Mucosa of descending colon (tissue), 3 donors: ENCODE results near the gene JAZF1. TPM values are rescaled to one million over a fixed set of nuclear protein-coding genes. Genes with fewer than 3 reads are reported as not detected.

ENCODE experiments used
- ATAC-seq: fragments of 200-7000 bp; cut with Tn5 transposase; one replicate; pipeline ENCODE4 v1.9.1; 2020; ENCODE audit warnings: mild to moderate bottlenecking, moderate library complexity
- DNase-seq, 3 donors: peaks; one replicate each; pipeline ENCODE4 v3.0.0-alpha.2; 2020
- H3K36me3 ChIP-seq: fragments of 200-600 bp; one replicate; pipeline ENCODE4 v1.8.0; 2021; ENCODE audit warnings: low read depth, mild to moderate bottlenecking
- H3K4me1 ChIP-seq: fragments of 200-600 bp; one replicate; pipeline ENCODE4 v1.8.0; 2021; ENCODE audit warnings: low read depth, mild to moderate bottlenecking
- H3K4me3 ChIP-seq: fragments of 200-600 bp; one replicate; pipeline ENCODE4 v1.8.0; 2021; ENCODE audit warnings: mild to moderate bottlenecking
- H3K9me3 ChIP-seq: fragments of 200-600 bp; one replicate; pipeline ENCODE4 v1.8.0; 2021; ENCODE audit warnings: mild to moderate bottlenecking
- CTCF ChIP-seq: fragments of 200-600 bp; IDR thresholded peaks from one replicate; pipeline ENCODE4 v1.8.0; 2022; ENCODE audit warnings: antibody characterized with exemption, mild to moderate bottlenecking
- intact Hi-C, 2 donors: fragments of 100-400 bp; cut with DNase I in 1 of 2; cut with micrococcal nuclease in 1 of 2; formaldehyde crosslinking; loops; one replicate each; pipeline versions ENCODE4 v1.11.0 to v1.11.1; 2022; cut with DNase I, micrococcal nuclease
- total RNA-seq, 3 donors: library from RNA; stranded (reverse); fragmentation: NEBNext Ultra II Directional in 2 of 3; extraction: Animal tissue kit (Norgen Biotek cat#: 25700) in 2 of 3; gene quantifications; one replicate each; pipeline versions ENCODE4 v1.2.1 to v1.2.4, GENCODE V29; 2021 to 2023
- donor health status: DM: no; HTN: no; CAD: no; lungs with moderate emphysema.
- donor health status: DM: no; HTN: no; CAD: no.
- donor health status: DM: no; HTN: yes; CAD: no.

Gene JAZF1
- total RNA-seq, 3 donors from 2014 or later: 4.9 to 68.4 (median 6.4) TPM

GRCh38 chr7:28130277-28130676 is 50.3 kb downstream of the JAZF1 start:
- DNase-seq (no peak), ATAC-seq (no peak)
- Histone ChIP-seq H3K36me3 (no peaks in the 10 kb centered on the region), H3K4me3 (no peak overlapping the region), H3K9me3 (no peaks in the 10 kb centered on the region), H3K4me1 (no peaks in the 10 kb centered on the region)
- intact Hi-C loops: no loop called here
- no peak for TF ChIP-seq CTCF

- no peaks in the 10 kb centered on the region for H3K9me3 ChIP-seq
- DNase-seq: no peak
- no peak for TF ChIP-seq CTCF
- H3K36me3 ChIP-seq: no peaks in the 10 kb centered on the region
- H3K4me3 ChIP-seq: no peak overlapping the region
- intact Hi-C loops: no loop called here
- no peak for ATAC-seq
- no peaks in the 10 kb centered on the region for H3K4me1 ChIP-seq
Observed at GRCh38 chr7:28128608-28129007, 52.0 kb downstream of the JAZF1 start.

- intact Hi-C loops: no loop called here
- DNase-seq (no peak), ATAC-seq (no peak)
- Histone ChIP-seq H3K36me3 (no peaks in the 10 kb centered on the region), H3K9me3 (no peaks in the 10 kb centered on the region), H3K4me3 (no peak overlapping the region), H3K4me1 (no peaks in the 10 kb centered on the region)
- TF ChIP-seq CTCF: no peak
Observed at GRCh38 chr7:28126410-28127041, 54.1 kb downstream of the JAZF1 start.

GRCh38 chr7:28125431-28126409 is 54.9 kb downstream of the JAZF1 start:
- Histone ChIP-seq H3K9me3 (no peaks in the 10 kb centered on the region), H3K4me3 (no peak overlapping the region), H3K36me3 (no peaks in the 10 kb centered on the region), H3K4me1 (no peaks in the 10 kb centered on the region)
- ATAC-seq (no peak), DNase-seq (no peak)
- intact Hi-C loops: no loop called here
- no peak for TF ChIP-seq CTCF

GRCh38 chr7:28124413-28124812 is 56.2 kb downstream of the JAZF1 start:
- no peaks in the 10 kb centered on the region for H3K36me3 ChIP-seq
- no peak overlapping the region for H3K4me3 ChIP-seq
- no peak for ATAC-seq
- no peaks in the 10 kb centered on the region for H3K9me3 ChIP-seq
- TF ChIP-seq CTCF: no peak
- H3K4me1 ChIP-seq: no peaks in the 10 kb centered on the region
- intact Hi-C loops: no loop called here
- no peak for DNase-seq
